GM10248 (cell line): ENCODE measurements around the gene LMF1.

Source experiments
- CTCF ChIA-PET: fragments of 300-600 bp; sonication (Branson Sonifier 250); formaldehyde crosslinking; extraction: SDS; loops from one replicate; lab custom pipeline; 2021; ENCODE audit warnings: antibody characterized with exemption; lab: Yijun Ruan, JAX
- POLR2A ChIA-PET: fragments of 350-650 bp; sonication (Branson Sonifier 250); formaldehyde crosslinking; extraction: SDS; loops from one replicate; lab custom pipeline; 2020; ENCODE audit warnings: antibody characterized with exemption; lab: Yijun Ruan, JAX
- DNase-seq: peaks from one replicate; pipeline ENCODE4 v3.0.0; 2012; ENCODE audit errors: extremely low spot score
- CTCF ChIP-seq: IDR thresholded peaks from 2 replicates; pipeline ENCODE4 v1.5.1; 2012; ENCODE audit warnings: mild to moderate bottlenecking, low read depth; ENCODE audit errors: extremely low read depth, missing control alignments, control extremely low read depth

Gene LMF1

GRCh38 chr16:986925-987582 is 16.3 kb upstream of the LMF1 start:
- DNase-seq = no peak
- CTCF ChIA-PET = no interaction called here
- no peak for TF ChIP-seq CTCF
- POLR2A ChIA-PET = no interaction called here

GRCh38 chr16:986411-986810 is 15.6 kb upstream of the LMF1 start:
- POLR2A ChIA-PET = no interaction called here
- CTCF ChIA-PET = no interaction called here
- no peak for TF ChIP-seq CTCF
- no peak for DNase-seq

- no peak for DNase-seq
- ChIA-PET CTCF (no interaction called here), POLR2A (no interaction called here)
- TF ChIP-seq CTCF = no peak
These were observed 15.0 kb upstream of the LMF1 start for GRCh38 chr16:985646-986400.

GRCh38 chr16:984736-985636 is 14.2 kb upstream of the LMF1 start:
- ChIA-PET POLR2A (no interaction called here), CTCF (no interaction called here)
- no peak for DNase-seq
- no peak for TF ChIP-seq CTCF

GRCh38 chr16:984121-984694 is 13.4 kb upstream of the LMF1 start:
- TF ChIP-seq CTCF = no peak
- ChIA-PET POLR2A (no interaction called here), CTCF (no interaction called here)
- DNase-seq = no peak

- no peak for DNase-seq
- CTCF ChIA-PET = no interaction called here
- POLR2A ChIA-PET = no interaction called here
- no peak for TF ChIP-seq CTCF
These were observed 12.6 kb upstream of the LMF1 start for GRCh38 chr16:983044-984030.
